Hematopoietic multipotent progenitor cell treated with erythropoietin and hydrocortisone succinate and interleukin-3 and kit ligand, for 17 days (in vitro differentiated cells): ENCODE measurements around the gene RBM12.
"Not testable (repeated sequence)": the region's sequence is repeated elsewhere in the genome, so short reads cannot be mapped to it uniquely, and the experiment has no call there.

Experiments used
- DNase-seq: peaks from one replicate; pipeline ENCODE4 v3.0.0-alpha.2; 2015; ENCODE audit warnings: low spot score

Gene RBM12

GRCh38 chr20:35698298-35699126 lies 33.8 kb upstream of the RBM12 start:
- DNase-seq: no peak

GRCh38 chr20:35697696-35698297 lies 33.1 kb upstream of the RBM12 start:
- DNase-seq: no peak

GRCh38 chr20:35695978-35696377 lies 31.3 kb upstream of the RBM12 start:
- DNase-seq: no peak

DNA sequence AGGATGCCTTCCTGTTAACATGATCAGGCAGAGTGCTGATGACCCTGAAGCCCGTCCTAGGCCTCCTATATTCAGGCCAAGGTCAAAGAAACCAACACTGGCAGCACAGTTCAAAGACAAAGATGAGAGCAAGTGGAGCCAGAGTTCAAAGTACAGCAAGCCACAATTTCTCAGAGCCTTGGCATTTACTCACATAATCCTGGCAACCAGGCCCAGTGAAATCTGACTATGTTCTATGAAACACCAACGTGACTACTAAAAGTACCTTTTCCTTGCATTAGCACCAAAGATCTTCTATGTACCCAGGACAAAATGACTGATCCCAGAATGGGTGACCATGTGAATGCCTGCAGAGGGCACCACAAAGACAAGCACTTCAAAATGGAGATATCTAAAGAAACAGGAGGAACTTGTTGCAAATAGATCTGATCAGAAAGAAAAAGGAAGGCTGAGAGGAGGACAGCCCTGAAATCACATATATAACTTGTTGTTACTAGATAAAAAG lies 30.6 kb upstream of the RBM12 start:
- no peak for DNase-seq

- peak; percentile 2 for DNase-seq
Measured at GRCh38 chr20:35690265-35690664, 25.6 kb upstream of the RBM12 start.

- peak; percentile 7 for DNase-seq
Measured at GRCh38 chr20:35686872-35687271, 22.2 kb upstream of the RBM12 start.

GRCh38 chr20:35685368-35685767 lies 20.7 kb upstream of the RBM12 start:
- DNase-seq: not testable (repeated sequence)

DNA sequence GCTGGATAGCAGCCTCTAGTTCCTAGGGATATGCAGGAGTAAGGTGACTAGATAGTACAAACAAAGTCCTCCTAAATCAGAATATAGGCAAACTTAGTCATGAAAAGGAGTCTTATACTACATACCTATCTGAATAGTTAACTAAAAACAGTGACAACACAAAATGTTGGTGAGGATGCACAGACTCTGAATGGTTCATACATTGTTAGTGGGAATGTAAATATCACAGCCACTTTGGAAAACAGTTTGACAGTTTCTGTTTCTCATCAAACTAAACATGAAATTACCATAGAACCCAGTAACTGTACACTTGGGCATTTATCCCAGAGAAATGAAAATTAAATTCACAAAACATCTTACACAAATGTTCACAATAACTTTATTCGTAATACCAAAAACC lies 17.3 kb upstream of the RBM12 start:
- DNase-seq: no peak

GRCh38 chr20:35680452-35681183 lies 15.9 kb upstream of the RBM12 start:
- no peak for DNase-seq

GRCh38 chr20:35674921-35675320 lies 10.2 kb upstream of the RBM12 start:
- DNase-seq: no peak

DNA sequence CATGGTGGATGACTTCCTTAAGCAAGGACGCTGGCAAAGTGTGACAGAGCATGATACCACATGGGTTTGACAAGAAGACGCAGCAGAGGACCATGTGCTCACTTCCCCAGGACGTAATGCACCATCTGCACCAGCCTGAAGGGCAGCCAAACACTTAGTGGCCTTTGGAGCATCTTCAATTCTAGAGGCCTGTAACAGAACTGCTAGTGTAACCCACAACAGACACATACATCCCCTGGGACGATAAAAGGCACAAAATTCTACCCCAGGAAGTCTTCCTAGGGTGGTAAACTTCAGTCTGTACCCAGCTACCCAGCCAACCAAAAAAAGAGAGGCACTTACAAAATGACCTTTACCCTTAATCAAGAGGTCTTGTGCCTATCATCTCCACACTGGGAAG lies 9.2 kb upstream of the RBM12 start:
- peak; percentile 3 for DNase-seq

DNA sequence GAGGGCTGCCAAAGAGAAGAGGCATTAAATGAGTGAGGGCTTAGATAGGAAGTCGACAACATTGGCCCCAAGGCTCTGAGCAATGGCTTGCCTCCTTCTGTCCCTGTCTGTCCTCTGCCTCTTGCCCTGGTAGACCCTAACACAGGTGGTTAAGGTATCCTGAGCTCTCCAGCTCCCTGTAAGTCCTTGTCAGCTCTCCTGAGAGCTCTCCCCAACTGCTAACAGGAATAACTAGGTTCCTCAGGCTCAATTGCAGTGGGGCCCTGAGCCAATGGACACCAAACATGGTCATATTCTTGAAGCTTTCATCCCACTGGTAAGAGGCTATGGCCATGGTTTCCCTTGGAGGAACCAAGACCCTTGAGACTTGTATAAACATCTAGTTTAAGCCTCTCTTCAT lies 5.0 kb upstream of the RBM12 start:
- peak; percentile 3 for DNase-seq

GRCh38 chr20:35669221-35669620 lies 4.5 kb upstream of the RBM12 start:
- no peak for DNase-seq

DNA sequence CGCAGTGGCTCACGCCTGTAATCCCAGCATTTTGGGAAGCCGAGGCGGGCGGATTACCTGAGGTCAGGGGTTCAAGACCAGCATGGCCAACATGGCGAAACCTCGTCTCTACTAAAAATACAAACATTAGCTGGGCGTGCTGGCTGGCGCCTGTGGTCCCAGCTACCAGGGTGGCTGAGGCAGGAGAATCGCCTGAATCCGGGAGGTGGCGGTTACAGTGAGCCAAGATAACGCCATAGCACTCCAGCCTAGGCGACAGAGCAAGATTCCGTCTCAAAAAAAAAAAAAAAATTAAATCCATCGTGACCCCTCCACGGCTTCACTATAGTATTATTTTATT lies 1.2 kb upstream of the RBM12 start:
- DNase-seq: no peak

DNA sequence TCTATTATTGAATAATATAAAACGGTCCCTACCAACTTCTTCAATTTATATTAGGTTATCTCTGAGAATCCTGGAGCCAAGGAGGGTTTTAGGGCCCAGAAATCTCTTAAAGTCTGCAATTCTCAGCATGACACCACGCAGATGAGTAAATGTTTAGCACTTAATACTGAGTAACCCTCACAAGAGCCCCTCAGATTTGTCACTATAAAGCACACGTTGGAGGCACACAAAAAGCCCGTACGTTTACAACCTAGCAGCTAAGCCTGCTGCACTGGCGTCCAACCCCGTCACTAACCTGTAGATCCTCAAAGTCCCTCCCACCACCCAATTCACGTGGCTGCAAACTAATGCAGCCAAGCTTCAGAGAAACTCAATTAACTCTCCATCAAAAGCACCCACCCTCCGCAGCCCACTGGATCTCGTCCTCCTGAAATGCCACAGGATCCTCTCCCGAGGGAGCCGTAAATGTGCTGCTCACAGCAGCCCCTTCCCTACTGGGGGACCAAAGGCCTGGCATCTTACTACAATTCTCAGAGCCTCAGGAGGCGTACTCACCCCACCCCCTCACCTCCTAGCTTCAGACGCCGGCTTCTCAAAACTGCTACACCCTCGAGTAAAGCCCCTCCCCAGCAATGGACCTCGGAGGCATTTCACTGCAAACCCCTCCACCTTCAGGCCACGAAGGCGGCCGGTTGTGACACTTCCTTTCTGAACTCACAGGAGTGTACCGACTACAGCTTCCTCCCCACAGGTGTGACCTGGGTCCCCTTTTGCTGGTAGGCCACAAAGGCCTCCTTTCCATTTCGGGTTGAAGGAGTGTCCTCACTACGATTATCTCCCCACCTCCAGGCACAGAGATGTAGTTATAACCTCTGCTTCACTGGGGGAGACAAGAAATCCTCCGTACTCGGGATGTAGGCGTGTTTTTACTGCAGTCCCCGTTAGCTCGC lies 909 bp downstream of the RBM12 start:
- peak; percentile 38 for DNase-seq

- DNase-seq: no peak
Measured at GRCh38 chr20:35662551-35662950, 2.1 kb downstream of the RBM12 start.

GRCh38 chr20:35661908-35662307 lies 2.8 kb downstream of the RBM12 start:
- DNase-seq: no peak

- DNase-seq: no peak
Measured at GRCh38 chr20:35661053-35661452, 3.6 kb downstream of the RBM12 start.

DNA sequence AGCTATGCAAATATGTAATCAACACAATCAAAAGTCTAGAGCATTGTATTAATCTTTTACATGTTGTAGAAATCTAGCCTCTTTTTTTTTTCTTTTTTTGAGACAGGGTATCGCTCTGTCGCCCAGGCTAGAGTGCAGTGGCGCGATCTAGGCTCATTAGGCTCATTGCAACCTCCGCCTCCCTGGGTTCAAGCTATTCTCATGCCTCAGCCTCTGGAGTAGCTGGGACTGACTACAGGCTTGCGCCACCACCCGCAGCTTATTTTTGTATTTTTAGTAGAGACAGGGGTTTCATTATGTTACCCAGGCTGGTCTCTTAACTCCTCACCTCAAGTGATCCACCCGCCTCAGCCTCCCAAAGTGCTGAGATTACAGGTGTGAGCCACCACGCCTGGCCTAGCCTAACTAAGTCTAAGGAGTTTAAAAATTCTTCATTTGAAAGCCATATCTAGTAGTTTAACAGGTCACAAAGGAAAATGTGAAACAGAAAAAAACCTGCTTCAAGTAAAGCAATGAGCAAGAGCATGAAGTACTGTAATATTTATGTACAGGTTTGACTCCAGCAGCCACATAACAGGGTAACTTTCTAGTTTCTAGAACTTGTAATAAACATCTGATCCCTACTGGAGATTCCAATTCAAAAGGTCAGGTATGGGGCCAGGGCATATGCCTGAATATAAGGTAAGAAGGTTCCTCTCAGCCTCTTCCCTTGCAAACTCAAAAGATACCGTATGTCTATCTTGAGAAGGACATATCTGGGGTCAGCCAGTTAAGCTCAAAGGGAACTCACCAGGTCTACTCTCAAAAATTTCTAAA lies 4.4 kb downstream of the RBM12 start:
- no peak for DNase-seq

DNA sequence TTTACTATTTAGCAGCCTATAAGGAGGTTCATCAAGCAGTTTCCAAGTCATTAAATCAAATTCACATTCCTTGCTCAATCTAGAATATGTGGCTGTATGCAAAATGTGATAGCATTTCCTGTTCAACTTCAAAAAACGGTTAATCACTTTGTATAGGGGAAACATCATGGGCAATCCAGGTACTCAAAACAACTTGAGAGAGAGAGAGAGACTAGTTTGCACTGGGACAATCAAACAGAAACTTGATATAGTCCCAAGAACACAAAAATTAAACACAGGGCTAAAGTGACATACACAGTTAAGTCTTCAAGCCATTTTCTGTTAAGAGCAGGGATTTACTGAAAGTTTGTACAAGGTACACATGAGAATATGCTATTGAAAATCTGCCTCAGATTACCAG lies 7.4 kb downstream of the RBM12 start:
- no peak for DNase-seq

GRCh38 chr20:35654415-35654814 lies 10.3 kb downstream of the RBM12 start:
- no peak for DNase-seq
